ENCODE data around the gene COLEC12.

Gene COLEC12

GRCh38 chr18:285817-286216 is 214.7 kb downstream of the COLEC12 start:
- WGBS, result 86% methylated on average over 5 of the region's 6 CpGs
- H3K4me1 ChIP-seq (ENCODE audit: control insufficient read depth, insufficient read depth, low read depth, low read length), result no peaks in the 10 kb centered on the region
- H2AK5ac ChIP-seq (ENCODE audit: low read length, severe bottlenecking), result no peak overlapping the region
- no peak overlapping the region for H2BK15ac ChIP-seq (ENCODE audit: low read depth, poor library complexity, severe bottlenecking)
- no peak overlapping the region for H2AFZ ChIP-seq (ENCODE audit: low read depth, low read length)
- H3K4me3 ChIP-seq (ENCODE audit: insufficient read depth in 1 of 2, low read depth in 1 of 2, low read length in 2 of 2), result no peak overlapping the region
- H4K8ac ChIP-seq (ENCODE audit: low read length), result no peak overlapping the region
- H3K9ac ChIP-seq (ENCODE audit: low read length), result peak overlapping the region; percentile 52
- no peak overlapping the region for H3K4me2 ChIP-seq (ENCODE audit: low read length, poor library complexity, severe bottlenecking)
- H3K18ac ChIP-seq (ENCODE audit: low read depth in 1 of 2, low read length in 2 of 2), result no peak overlapping the region
- no peak overlapping the region for H2BK12ac ChIP-seq (ENCODE audit: low read length in 2 of 2)
- DNase-seq, result no peak
- no peak overlapping the region for H4K91ac ChIP-seq (ENCODE audit: low read length)
- no peaks in the 10 kb centered on the region for H3K9me3 ChIP-seq (ENCODE audit: control insufficient read depth, low read length)
- no peak overlapping the region for H3K27ac ChIP-seq (ENCODE audit: low read length, poor library complexity, severe bottlenecking)
- H3K4ac ChIP-seq (ENCODE audit: low read depth in 1 of 2, low read length in 2 of 2), result no peak overlapping the region
- no peak overlapping the region for H3K14ac ChIP-seq (ENCODE audit: low read length in 2 of 2)
- no peak overlapping the region for H3K23ac ChIP-seq (ENCODE audit: low read length in 2 of 2)
- no peaks in the 10 kb centered on the region for H3K27me3 ChIP-seq (ENCODE audit: control insufficient read depth in 1 of 2, insufficient read depth in 1 of 2, low read length in 2 of 2)
- H2BK5ac ChIP-seq (ENCODE audit: low read depth, low read length, poor library complexity, severe bottlenecking), result no peak overlapping the region
- no peaks in the 10 kb centered on the region for H3K36me3 ChIP-seq (ENCODE audit: control insufficient read depth in 1 of 2, insufficient read depth in 2 of 2, low read depth in 1 of 2, low read length in 2 of 2)
- H2BK120ac ChIP-seq (ENCODE audit: low read depth, low read length), result no peak overlapping the region
- no peaks in the 10 kb centered on the region for H3K79me1 ChIP-seq (replicated peaks; ENCODE audit: low read length, poor library complexity, severe bottlenecking)

GRCh38 chr18:275486-275885 is 225.0 kb downstream of the COLEC12 start:
- Histone ChIP-seq H3K27ac (ENCODE audit: low read length, poor library complexity, severe bottlenecking) (no peak overlapping the region), H3K18ac (ENCODE audit: low read depth in 1 of 2, low read length in 2 of 2) (no peak overlapping the region), H3K36me3 (ENCODE audit: control insufficient read depth in 1 of 2, insufficient read depth in 2 of 2, low read depth in 1 of 2, low read length in 2 of 2) (no peaks in the 10 kb centered on the region), H3K27me3 (ENCODE audit: control insufficient read depth in 1 of 2, insufficient read depth in 1 of 2, low read length in 2 of 2) (no peaks in the 10 kb centered on the region), H2BK120ac (ENCODE audit: low read depth, low read length) (no peak overlapping the region), H3K9ac (ENCODE audit: low read length) (no peak overlapping the region), H2BK5ac (ENCODE audit: low read depth, low read length, poor library complexity, severe bottlenecking) (no peak overlapping the region), H3K4me1 (ENCODE audit: control insufficient read depth, insufficient read depth, low read depth, low read length) (no peaks in the 10 kb centered on the region), H2AK5ac (ENCODE audit: low read length, severe bottlenecking) (no peak overlapping the region), H2BK15ac (ENCODE audit: low read depth, poor library complexity, severe bottlenecking) (no peak overlapping the region), H3K9me3 (ENCODE audit: control insufficient read depth, low read length) (no peaks in the 10 kb centered on the region), H3K4me3 (ENCODE audit: insufficient read depth in 1 of 2, low read depth in 1 of 2, low read length in 2 of 2) (no peak overlapping the region), H4K8ac (ENCODE audit: low read length) (no peak overlapping the region), H2BK12ac (ENCODE audit: low read length in 2 of 2) (no peak overlapping the region), H3K4me2 (ENCODE audit: low read length, poor library complexity, severe bottlenecking) (no peak overlapping the region), H3K14ac (ENCODE audit: low read length in 2 of 2) (no peak overlapping the region), H3K79me1 (replicated peaks; ENCODE audit: low read length, poor library complexity, severe bottlenecking) (no peaks in the 10 kb centered on the region), H2AFZ (ENCODE audit: low read depth, low read length) (no peak overlapping the region), H3K23ac (ENCODE audit: low read length in 2 of 2) (no peak overlapping the region), H3K4ac (ENCODE audit: low read depth in 1 of 2, low read length in 2 of 2) (no peak overlapping the region), H4K91ac (ENCODE audit: low read length) (no peak overlapping the region)
- no peak for DNase-seq
- WGBS, result 100% methylated on average over 2 of the region's 2 CpGs

- WGBS, result 86% methylated on average over 7 of the region's 8 CpGs
Observed at GRCh38 chr18:274313-274712, 226.2 kb downstream of the COLEC12 start.

GRCh38 chr18:273525-273924 is 227.0 kb downstream of the COLEC12 start:
- WGBS, result no CpG with 5 or more reads among the region's 3 CpGs
- Histone ChIP-seq H4K8ac (ENCODE audit: low read length) (no peak overlapping the region), H2AFZ (ENCODE audit: low read depth, low read length) (no peak overlapping the region), H2AK5ac (ENCODE audit: low read length, severe bottlenecking) (no peak overlapping the region), H3K27me3 (ENCODE audit: control insufficient read depth in 1 of 2, insufficient read depth in 1 of 2, low read length in 2 of 2) (no peaks in the 10 kb centered on the region), H3K9ac (ENCODE audit: low read length) (no peak overlapping the region), H2BK5ac (ENCODE audit: low read depth, low read length, poor library complexity, severe bottlenecking) (no peak overlapping the region), H3K14ac (ENCODE audit: low read length in 2 of 2) (no peak overlapping the region), H2BK120ac (ENCODE audit: low read depth, low read length) (no peak overlapping the region), H3K79me1 (replicated peaks; ENCODE audit: low read length, poor library complexity, severe bottlenecking) (peaks cover 7% of the 10 kb centered on the region), H3K4ac (ENCODE audit: low read depth in 1 of 2, low read length in 2 of 2) (no peak overlapping the region), H4K91ac (ENCODE audit: low read length) (no peak overlapping the region), H3K4me2 (ENCODE audit: low read length, poor library complexity, severe bottlenecking) (no peak overlapping the region), H3K36me3 (ENCODE audit: control insufficient read depth in 1 of 2, insufficient read depth in 2 of 2, low read depth in 1 of 2, low read length in 2 of 2) (no peaks in the 10 kb centered on the region), H3K9me3 (ENCODE audit: control insufficient read depth, low read length) (no peaks in the 10 kb centered on the region), H3K4me3 (ENCODE audit: insufficient read depth in 1 of 2, low read depth in 1 of 2, low read length in 2 of 2) (no peak overlapping the region), H3K23ac (ENCODE audit: low read length in 2 of 2) (no peak overlapping the region), H3K27ac (ENCODE audit: low read length, poor library complexity, severe bottlenecking) (no peak overlapping the region), H3K4me1 (ENCODE audit: control insufficient read depth, insufficient read depth, low read depth, low read length) (peaks cover 4% of the 10 kb centered on the region), H2BK15ac (ENCODE audit: low read depth, poor library complexity, severe bottlenecking) (no peak overlapping the region), H2BK12ac (ENCODE audit: low read length in 2 of 2) (no peak overlapping the region), H3K18ac (ENCODE audit: low read depth in 1 of 2, low read length in 2 of 2) (no peak overlapping the region)
- DNase-seq, result no peak

More at GRCh38 chr18:274313-274712, 226.2 kb downstream of the COLEC12 start:
- Histone ChIP-seq H3K36me3 (ENCODE audit: control insufficient read depth in 1 of 2, insufficient read depth in 2 of 2, low read depth in 1 of 2, low read length in 2 of 2) (no peaks in the 10 kb centered on the region), H3K79me1 (replicated peaks; ENCODE audit: low read length, poor library complexity, severe bottlenecking) (peaks cover 1% of the 10 kb centered on the region), H3K4me1 (ENCODE audit: control insufficient read depth, insufficient read depth, low read depth, low read length) (no peaks in the 10 kb centered on the region), H2BK120ac (ENCODE audit: low read depth, low read length) (no peak overlapping the region), H2AFZ (ENCODE audit: low read depth, low read length) (no peak overlapping the region), H3K4me2 (ENCODE audit: low read length, poor library complexity, severe bottlenecking) (no peak overlapping the region), H3K27me3 (ENCODE audit: control insufficient read depth in 1 of 2, insufficient read depth in 1 of 2, low read length in 2 of 2) (no peaks in the 10 kb centered on the region), H2BK5ac (ENCODE audit: low read depth, low read length, poor library complexity, severe bottlenecking) (no peak overlapping the region), H3K18ac (ENCODE audit: low read depth in 1 of 2, low read length in 2 of 2) (no peak overlapping the region), H3K14ac (ENCODE audit: low read length in 2 of 2) (no peak overlapping the region), H3K23ac (ENCODE audit: low read length in 2 of 2) (no peak overlapping the region), H3K9ac (ENCODE audit: low read length) (no peak overlapping the region), H3K9me3 (ENCODE audit: control insufficient read depth, low read length) (no peaks in the 10 kb centered on the region), H3K4ac (ENCODE audit: low read depth in 1 of 2, low read length in 2 of 2) (no peak overlapping the region), H4K91ac (ENCODE audit: low read length) (no peak overlapping the region), H3K4me3 (ENCODE audit: insufficient read depth in 1 of 2, low read depth in 1 of 2, low read length in 2 of 2) (no peak overlapping the region), H3K27ac (ENCODE audit: low read length, poor library complexity, severe bottlenecking) (no peak overlapping the region), H2BK12ac (ENCODE audit: low read length in 2 of 2) (no peak overlapping the region), H4K8ac (ENCODE audit: low read length) (no peak overlapping the region), H2BK15ac (ENCODE audit: low read depth, poor library complexity, severe bottlenecking) (no peak overlapping the region), H2AK5ac (ENCODE audit: low read length, severe bottlenecking) (no peak overlapping the region)
- DNase-seq, result no peak

Measured in mesenchymal stem cell (in vitro differentiated cells and primary cell).